Measurements from ENCODE around the gene OR1C1. TPM values are rescaled to one million over a fixed set of nuclear protein-coding genes. Genes with fewer than 3 reads are reported as not detected.
"Not testable (repeated sequence)": the region's sequence is repeated elsewhere in the genome, so short reads cannot be mapped to it uniquely, and the experiment has no call there.

Gene OR1C1
- total and polyA plus RNA-seq, 2 donors (not counting 3 experiments of a cell fraction or from before 2014, with no cell fraction given) = not detected

DNA sequence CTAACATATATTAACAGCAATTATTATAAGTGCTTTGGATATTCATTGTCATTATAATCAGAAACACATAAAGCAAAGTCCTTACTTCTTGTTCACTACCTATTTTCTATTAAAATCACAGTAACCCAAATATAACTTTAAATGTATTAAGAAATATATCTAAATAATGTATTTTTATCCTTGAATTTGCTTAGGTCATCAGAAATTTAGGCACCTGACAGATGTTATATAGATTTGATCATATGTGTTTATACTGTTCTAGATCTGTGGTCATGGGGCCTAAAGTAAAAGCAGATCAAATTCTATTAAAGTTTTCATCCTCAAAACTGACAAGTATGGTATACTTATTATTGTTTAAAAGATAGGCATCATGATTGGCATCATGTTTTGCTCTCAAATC is 9.2 kb upstream of the OR1C1 start:
- no peak for TF ChIP-seq POLR2AphosphoS5 (IDR thresholded peaks at IDR 0.05; ENCODE audit: insufficient read depth, low read depth, low read length)
- TF ChIP-seq, protein P1, sequence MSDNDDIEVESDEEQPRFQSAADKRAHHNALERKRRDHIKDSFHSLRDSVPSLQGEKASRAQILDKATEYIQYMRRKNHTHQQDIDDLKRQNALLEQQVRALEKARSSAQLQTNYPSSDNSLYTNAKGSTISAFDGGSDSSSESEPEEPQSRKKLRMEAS (IDR thresholded peaks at IDR 0.05; ENCODE audit: insufficient read depth, insufficient read length) = no peak
- TF ChIP-seq FOS (IDR thresholded peaks at IDR 0.05; ENCODE audit: borderline replicate concordance, insufficient read depth, low read length) = no peak
- H3K27me3 ChIP-seq (ENCODE audit: control insufficient read depth in 2 of 2, insufficient read depth in 2 of 2, low read length in 2 of 2) = no peaks in the 10 kb centered on the region

DNA sequence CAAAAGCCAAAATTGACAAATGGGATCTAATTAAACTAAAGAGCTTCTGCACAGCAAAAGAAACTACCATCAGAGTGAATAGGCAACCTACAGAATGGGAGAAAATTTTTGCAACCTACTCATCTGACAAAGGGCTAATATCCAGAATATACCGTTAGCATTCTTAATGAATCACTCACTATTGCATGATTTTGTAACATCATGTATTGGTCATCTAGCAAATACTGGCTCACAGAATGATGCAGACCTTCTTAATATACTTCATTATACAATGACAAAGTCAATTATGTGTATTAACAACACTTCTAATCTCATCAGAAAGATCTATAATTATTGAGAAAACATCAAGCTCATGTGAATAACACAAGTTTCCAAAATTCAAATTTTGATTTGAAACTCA is 6.0 kb downstream of the OR1C1 start:
- H2AFZ ChIP-seq (ENCODE audit: low read depth, low read length); H3K4me3 ChIP-seq (replicated peaks in 1 of 3; ENCODE audit: insufficient read depth in 1 of 3, low read depth in 1 of 3, low read length in 3 of 3); POLR2A ChIA-PET; H3K27ac ChIP-seq (ENCODE audit: insufficient read depth, low read depth, low read length); intact Hi-C loops (cut with micrococcal nuclease); H3K9me1 ChIP-seq (replicated peaks; ENCODE audit: control insufficient read depth, extremely low read depth, insufficient read depth, low read length); H3K79me2 ChIP-seq (ENCODE audit: control insufficient read depth, insufficient read depth, low read length); dilution Hi-C loops (cut with MboI; ENCODE audit: extremely low pct_ligation_motif_present, low sequenced_read_pairs); H3K4me2 ChIP-seq (ENCODE audit: insufficient read depth, low read length); H3K27me3 ChIP-seq (ENCODE audit: control insufficient read depth in 2 of 2, insufficient read depth in 2 of 2, low read length in 2 of 2); H4K20me1 ChIP-seq (replicated peaks; ENCODE audit: control insufficient read depth, extremely low read depth, insufficient read depth, low read length); CTCF ChIA-PET; H3K9me3 ChIP-seq (replicated peaks; ENCODE audit: control insufficient read depth, insufficient read depth, low read length); BruUV-seq (replicated peaks); H3K36me3 ChIP-seq (ENCODE audit: control insufficient read depth in 2 of 2, extremely low read depth in 1 of 2, insufficient read depth in 2 of 2, low read length in 2 of 2); H3K9ac ChIP-seq (replicated peaks; ENCODE audit: extremely low read depth, insufficient read depth, low read length); FAIRE-seq; DNase-seq (ENCODE audit: low read depth, low spot score); H3K4me1 ChIP-seq (ENCODE audit: control insufficient read depth, extremely low read depth, insufficient read depth, low read length): not testable (repeated sequence)

More for the DNA sequence above, 9.2 kb upstream of the OR1C1 start:
- no peaks in the 10 kb centered on the region for H3K36me3 ChIP-seq (ENCODE audit: control insufficient read depth in 2 of 2, extremely low read depth in 1 of 2, insufficient read depth in 2 of 2, low read length in 2 of 2)
- ChIA-PET POLR2A (no interaction called here), CTCF (no interaction called here)
- H3K9ac ChIP-seq (replicated peaks; ENCODE audit: extremely low read depth, insufficient read depth, low read length) = no peak overlapping the region
- no peaks in the 10 kb centered on the region for H3K9me3 ChIP-seq (replicated peaks; ENCODE audit: control insufficient read depth, insufficient read depth, low read length)
- intact Hi-C loops (cut with micrococcal nuclease) = no loop called here
- H3K9me1 ChIP-seq (replicated peaks; ENCODE audit: control insufficient read depth, extremely low read depth, insufficient read depth, low read length) = no peaks in the 10 kb centered on the region
- FAIRE-seq = no peak
- dilution Hi-C loops (cut with MboI; ENCODE audit: extremely low pct_ligation_motif_present, low sequenced_read_pairs) = no loop called here
- no TSS peak for BruUV-seq (replicated peaks)
- no peak for DNase-seq (ENCODE audit: low read depth, low spot score)
- H3K4me3 ChIP-seq (replicated peaks in 1 of 3; ENCODE audit: insufficient read depth in 1 of 3, low read depth in 1 of 3, low read length in 3 of 3) = no peak overlapping the region
- H4K20me1 ChIP-seq (replicated peaks; ENCODE audit: control insufficient read depth, extremely low read depth, insufficient read depth, low read length) = no peaks in the 10 kb centered on the region
- H3K79me2 ChIP-seq (ENCODE audit: control insufficient read depth, insufficient read depth, low read length) = no peaks in the 10 kb centered on the region
- no peak overlapping the region for H3K4me2 ChIP-seq (ENCODE audit: insufficient read depth, low read length)
- H3K4me1 ChIP-seq (ENCODE audit: control insufficient read depth, extremely low read depth, insufficient read depth, low read length) = no peaks in the 10 kb centered on the region
- no peak overlapping the region for H2AFZ ChIP-seq (ENCODE audit: low read depth, low read length)
- H3K27ac ChIP-seq (ENCODE audit: insufficient read depth, low read depth, low read length) = no peak overlapping the region
